ENCODE measurements around the gene TGM6. TPM values are rescaled to one million over a fixed set of nuclear protein-coding genes. Genes with fewer than 3 reads are reported as not detected.

The TGM6 gene
- total RNA-seq, 1 donor: not detected

DNA sequence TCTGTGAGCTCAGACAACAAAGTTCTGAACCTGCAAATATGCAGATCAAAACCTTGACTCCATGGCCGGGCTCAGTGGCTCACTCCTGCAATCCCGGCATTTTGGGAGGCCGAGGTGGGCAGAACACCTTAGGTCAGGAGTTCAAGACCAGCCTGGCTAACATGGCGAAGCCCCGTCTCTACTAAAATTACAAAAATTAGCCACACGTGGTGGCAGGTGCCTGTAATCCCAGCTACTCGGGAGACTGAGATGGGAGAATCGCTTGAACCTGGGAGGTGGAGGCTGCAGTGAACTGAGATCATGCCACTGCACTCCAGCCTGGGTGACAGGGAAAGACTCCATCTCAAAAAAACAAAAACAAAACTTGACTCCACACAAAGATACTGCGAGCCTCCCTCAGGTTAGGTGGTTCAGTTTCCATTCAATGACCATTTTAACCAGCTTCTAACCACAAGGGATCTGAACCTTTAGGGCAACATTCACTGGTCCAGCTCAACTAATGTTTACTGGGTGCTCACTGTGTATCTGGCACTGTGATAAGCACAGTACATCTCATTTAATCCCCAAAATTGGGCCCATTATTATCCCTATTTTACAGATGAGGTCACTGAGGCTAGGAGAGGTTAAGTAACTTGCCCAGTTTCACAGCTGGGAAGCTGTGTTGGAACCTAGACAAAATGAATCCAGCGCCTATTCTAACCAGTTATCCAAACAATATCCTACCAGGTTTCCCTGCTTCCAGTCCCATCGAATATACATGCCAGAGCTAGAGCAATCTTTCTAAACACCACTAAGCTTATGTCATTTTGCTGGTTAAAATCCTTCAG lies 88.1 kb downstream of the TGM6 start:
- peaks cover 20% of the 10 kb centered on the region for H3K4me1 ChIP-seq (ENCODE audit: insufficient read depth, low read length)
- H3K9me3 ChIP-seq (ENCODE audit: low read depth, low read length): no peaks in the 10 kb centered on the region
- H3K27me3 ChIP-seq (ENCODE audit: insufficient read depth, low read length): no peaks in the 10 kb centered on the region
- H3K4me3 ChIP-seq (ENCODE audit: low read length): no peak overlapping the region

DNA sequence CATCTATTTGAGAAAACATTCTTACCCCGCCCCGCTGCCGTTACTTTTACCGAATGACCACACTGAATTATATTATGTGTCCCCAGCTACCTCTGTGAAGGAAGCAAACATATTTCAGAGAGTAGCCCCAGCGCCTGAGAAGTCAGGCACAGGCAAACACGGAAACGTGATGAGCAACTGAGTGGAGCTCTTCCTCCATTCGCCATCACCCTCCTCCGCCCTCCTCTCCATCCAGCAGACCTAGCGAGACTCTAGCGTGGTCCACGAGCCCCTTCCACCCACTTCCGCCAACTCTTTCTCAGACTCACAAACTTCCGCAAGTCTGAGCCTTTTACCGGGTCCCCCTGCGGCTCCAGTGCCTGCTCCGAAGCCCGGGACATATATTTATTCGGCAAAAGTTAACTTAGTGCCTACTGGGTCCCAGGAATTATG lies 89.3 kb downstream of the TGM6 start:
- no peaks in the 10 kb centered on the region for H3K27me3 ChIP-seq (ENCODE audit: insufficient read depth, low read length)
- H3K4me1 ChIP-seq (ENCODE audit: insufficient read depth, low read length): peaks cover 20% of the 10 kb centered on the region
- H3K4me3 ChIP-seq (ENCODE audit: low read length): peak overlapping the region; percentile 87
- H3K9me3 ChIP-seq (ENCODE audit: low read depth, low read length): no peaks in the 10 kb centered on the region

DNA sequence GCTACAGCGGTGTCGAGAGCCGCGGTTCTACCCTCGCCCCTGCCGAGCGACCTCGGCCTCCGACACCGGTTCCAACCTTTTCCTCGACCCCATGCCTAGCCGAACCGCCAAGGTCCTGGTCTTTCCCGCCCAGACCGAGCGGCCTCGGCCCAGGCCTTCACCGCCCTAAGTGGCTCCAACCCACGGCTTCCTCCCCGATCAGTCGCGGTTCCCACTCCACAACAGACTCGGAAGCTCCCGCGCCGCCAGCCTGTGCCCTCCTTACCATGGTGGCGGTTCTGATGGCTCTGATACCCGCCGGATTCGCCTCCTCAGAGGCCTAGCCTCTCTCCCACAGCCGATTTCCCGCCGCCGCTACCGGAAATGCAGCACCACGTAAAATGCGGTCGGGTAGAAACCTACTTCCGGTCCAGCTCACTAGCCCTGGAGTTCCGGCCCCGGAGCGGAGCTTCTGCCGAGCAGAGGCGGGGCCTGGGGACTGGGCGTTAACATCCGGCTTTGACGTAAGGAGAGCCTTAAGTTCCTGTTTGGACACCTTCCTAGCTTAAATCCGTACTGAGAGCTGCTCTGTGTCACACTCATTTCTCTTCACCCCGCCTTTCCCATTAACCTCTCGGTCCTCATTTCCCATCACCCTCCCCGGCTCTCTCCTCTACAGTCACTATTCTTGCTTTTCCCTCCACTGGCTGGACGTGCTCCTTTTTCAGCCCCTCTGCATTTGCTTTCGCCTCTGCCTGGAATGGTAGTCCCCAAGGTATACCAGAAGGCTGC lies 89.9 kb downstream of the TGM6 start, which contains the start of gene SNRPB:
TSS of gene SNRPB (minus strand) at position 367 of the 771 bp plus-strand sequence. CDS start at position 268, 99 bp downstream.
- Histone ChIP-seq H3K4me1 (ENCODE audit: insufficient read depth, low read length) (peaks cover 20% of the 10 kb centered on the region), H3K27me3 (ENCODE audit: insufficient read depth, low read length) (no peaks in the 10 kb centered on the region)

DNA sequence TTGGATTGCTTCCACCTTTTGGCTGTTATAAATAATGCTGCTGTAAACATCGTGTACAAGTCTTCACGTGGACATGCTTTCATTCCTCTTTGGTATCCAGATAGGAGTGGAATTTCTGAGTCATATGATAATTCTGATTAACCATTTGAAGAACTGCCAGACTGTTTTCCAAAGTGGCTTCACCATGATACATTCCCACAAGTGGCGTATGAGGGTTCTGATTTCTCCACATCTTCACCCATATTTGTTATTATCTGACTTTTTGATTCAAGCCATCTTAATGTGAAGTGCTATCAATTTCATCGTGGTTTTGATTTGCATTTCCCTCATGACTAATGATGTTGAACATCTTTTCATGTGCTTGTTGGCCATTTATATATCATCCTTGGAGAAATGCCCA lies 92.8 kb downstream of the TGM6 start:
- Histone ChIP-seq H3K9me3 (ENCODE audit: low read depth, low read length) (no peaks in the 10 kb centered on the region), H3K4me1 (ENCODE audit: insufficient read depth, low read length) (peaks cover 17% of the 10 kb centered on the region), H3K27me3 (ENCODE audit: insufficient read depth, low read length) (no peaks in the 10 kb centered on the region), H3K4me3 (ENCODE audit: low read length) (no peak overlapping the region)

More for the DNA sequence above, 89.9 kb downstream of the TGM6 start, which contains the start of gene SNRPB:
- Histone ChIP-seq H3K4me3 (ENCODE audit: low read length) (peak within 1 kb of the TSS; percentile 87), H3K9me3 (ENCODE audit: low read depth, low read length) (no peaks in the 10 kb centered on the region)

DNA sequence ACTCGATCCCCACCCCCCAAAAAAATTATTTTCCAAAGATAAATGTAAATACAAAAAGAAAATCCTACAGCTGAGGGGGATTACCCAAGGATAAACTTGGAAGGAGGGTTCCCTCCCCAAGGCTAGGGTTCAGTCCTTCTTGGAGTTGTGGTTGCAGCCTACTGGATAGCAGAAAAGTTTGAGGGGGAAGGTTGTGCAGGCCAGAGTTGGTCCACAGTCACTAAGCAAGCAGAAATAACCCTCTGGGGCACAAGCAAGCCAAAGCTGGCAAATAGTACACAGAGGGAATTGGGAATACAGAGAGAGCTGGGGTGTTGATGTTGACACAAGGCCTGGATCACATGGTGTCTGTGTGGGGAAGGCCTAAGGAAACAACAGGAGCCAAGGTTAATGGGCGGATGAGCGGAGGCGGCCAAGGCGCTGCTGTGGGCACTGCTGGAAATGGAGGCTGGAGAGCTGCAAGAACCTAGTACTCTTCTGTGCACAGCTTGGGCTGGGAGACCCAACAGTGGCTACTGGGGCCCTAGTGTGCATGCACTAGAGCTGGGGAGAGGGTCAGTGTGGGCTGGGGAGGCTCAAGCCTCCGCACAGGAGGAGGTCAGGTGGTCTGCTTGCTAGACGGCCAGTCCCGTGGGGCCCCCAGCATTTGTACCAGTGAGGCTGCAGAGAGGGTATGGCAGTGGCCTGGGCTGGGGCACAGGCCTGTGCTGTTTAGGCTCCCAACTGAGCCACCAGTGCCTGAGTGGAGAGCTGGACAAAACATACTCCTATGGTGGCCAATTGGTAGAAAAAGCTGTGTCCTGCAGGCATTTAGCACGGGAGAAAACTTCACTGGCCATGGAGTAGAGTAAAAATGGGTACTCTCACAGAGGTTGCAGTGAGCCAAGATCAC lies 95.4 kb downstream of the TGM6 start:
- Histone ChIP-seq H3K9me3 (ENCODE audit: low read depth, low read length) (no peaks in the 10 kb centered on the region), H3K4me3 (ENCODE audit: low read length) (no peak overlapping the region), H3K4me1 (ENCODE audit: insufficient read depth, low read length) (peaks cover under 1% of the 10 kb centered on the region), H3K27me3 (ENCODE audit: insufficient read depth, low read length) (no peaks in the 10 kb centered on the region)

DNA sequence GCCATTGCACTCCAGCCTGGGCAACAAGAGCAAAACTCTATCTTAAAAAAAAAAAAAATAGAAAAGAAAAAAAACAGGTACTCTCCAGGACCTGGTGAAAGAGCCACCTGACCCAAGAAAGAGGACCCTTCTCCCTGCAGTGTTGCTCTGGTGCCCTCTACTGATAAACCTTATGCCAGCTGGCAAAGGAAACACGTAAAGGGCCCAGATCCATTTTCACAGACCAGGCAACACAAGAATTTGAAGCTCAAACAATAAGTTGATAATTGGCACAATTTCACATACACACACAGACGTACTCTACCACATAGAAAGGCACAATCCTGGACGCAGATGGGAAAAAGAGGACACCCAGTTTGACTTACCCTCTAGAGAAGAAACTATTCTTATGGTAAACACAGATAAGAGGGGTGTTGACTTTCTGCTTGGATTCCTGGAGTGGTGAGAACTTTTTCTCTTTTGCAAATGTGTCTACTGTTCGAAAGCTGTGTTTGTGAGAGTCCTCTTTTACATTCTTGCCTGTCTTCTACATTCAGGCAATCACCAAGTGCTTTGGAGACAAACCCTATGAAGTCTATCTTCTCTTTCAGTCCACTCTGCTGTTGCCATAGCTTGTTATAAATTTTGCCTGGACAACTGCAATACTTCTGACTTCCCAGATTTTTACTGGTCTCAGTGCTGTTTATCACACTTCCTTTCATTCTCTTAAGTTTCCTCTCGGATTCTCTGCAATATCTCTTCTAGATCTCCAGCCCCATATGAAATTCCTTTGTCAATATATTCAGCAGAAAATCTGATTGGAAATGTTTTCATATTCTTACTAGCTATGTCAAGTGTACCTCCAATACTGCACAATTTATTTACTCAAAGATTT lies 96.3 kb downstream of the TGM6 start:
- Histone ChIP-seq H3K4me1 (ENCODE audit: insufficient read depth, low read length) (no peaks in the 10 kb centered on the region), H3K9me3 (ENCODE audit: low read depth, low read length) (no peaks in the 10 kb centered on the region), H3K27me3 (ENCODE audit: insufficient read depth, low read length) (no peaks in the 10 kb centered on the region), H3K4me3 (ENCODE audit: low read length) (no peak overlapping the region)

DNA sequence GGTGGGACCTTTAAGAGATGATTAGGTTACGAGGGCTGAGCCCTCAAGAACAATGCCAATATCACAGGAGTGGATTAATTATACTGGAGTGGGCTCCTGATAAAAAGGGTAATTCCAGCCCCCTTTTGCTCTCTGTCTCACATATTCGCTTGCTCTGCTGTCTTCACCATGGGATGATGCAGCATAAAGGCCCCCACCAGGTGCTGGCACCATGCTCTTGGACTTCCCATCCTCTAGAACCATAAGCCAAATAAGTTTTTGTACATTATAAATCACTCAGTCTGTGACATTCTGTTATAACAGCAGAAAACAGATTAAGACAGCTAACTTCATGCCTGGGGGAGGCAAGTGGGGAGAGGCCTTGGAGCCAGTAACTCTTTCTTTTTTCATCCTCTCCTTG lies 99.7 kb downstream of the TGM6 start:
- no peak overlapping the region for H3K4me3 ChIP-seq (ENCODE audit: low read length)
- H3K9me3 ChIP-seq (ENCODE audit: low read depth, low read length): no peaks in the 10 kb centered on the region

More for the DNA sequence above, 99.7 kb downstream of the TGM6 start:
- no peaks in the 10 kb centered on the region for H3K27me3 ChIP-seq (ENCODE audit: insufficient read depth, low read length)
- H3K4me1 ChIP-seq (ENCODE audit: insufficient read depth, low read length): no peaks in the 10 kb centered on the region

Other genes with a start within 250 kb of the TGM6 start
- gene TGM3, start 84.9 kb upstream of the TGM6 start, total RNA-seq: 0.10 TPM
- gene SNRPB, start 89.9 kb downstream of the TGM6 start, total RNA-seq: 144 TPM
- gene ZNF343, start 128.0 kb downstream of the TGM6 start, total RNA-seq: 3.1 TPM
- gene TMC2, start 155.7 kb downstream of the TGM6 start, total RNA-seq: not detected